ENCODE measurements around the gene HSPG2. TPM values are rescaled to one million over a fixed set of nuclear protein-coding genes. Genes with fewer than 3 reads are reported as not detected.

Gene HSPG2
- total RNA-seq, 1 donor from 2014 or later = 179 TPM

- Histone ChIP-seq H3K27me3 (no peaks in the 10 kb centered on the region), H3K27ac (no peak overlapping the region), H3K4me1 (no peaks in the 10 kb centered on the region), H3K9me3 (no peaks in the 10 kb centered on the region), H3K4me3 (no peak overlapping the region), H3K36me3 (peaks cover 13 to 92% of the 10 kb centered on the region in 2 donors)
- intact Hi-C loops (cut with DNase I) = no loop called here
- no peak for DNase-seq (ENCODE audit: extremely low spot score in 2 of 2)
- TF ChIP-seq POLR2AphosphoS5 (IDR thresholded peaks at IDR 0.05; ENCODE audit: insufficient read depth in 1 of 2, low read depth in 1 of 2) (no peak), CTCF (IDR thresholded peaks at IDR 0.05) (no peak), POLR2A (IDR thresholded peaks at IDR 0.05) (no peak)
Measured at GRCh38 chr1:21838359-21839157, 98.6 kb downstream of the HSPG2 start.

DNA sequence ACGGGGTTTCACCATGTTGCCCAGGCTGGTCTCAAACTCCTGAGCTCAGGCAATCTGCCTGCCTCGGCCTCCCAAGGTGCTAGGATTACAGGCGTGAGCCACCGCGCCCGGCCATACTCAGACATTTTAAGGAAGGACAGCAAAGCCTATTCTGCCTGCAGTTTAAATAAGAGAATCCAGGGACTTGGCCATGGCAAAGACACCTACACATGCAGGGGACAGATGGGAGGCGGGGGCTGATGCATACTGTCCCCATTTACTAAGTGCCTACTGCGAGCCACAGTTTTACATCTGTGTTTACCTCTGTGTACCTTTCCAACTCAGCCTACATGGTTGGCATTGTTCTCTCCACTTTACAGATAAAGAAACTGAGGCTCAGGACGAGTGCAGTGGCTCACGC lies 99.6 kb downstream of the HSPG2 start:
- TF ChIP-seq CTCF (IDR thresholded peaks at IDR 0.05) (no peak), POLR2A (IDR thresholded peaks at IDR 0.05) (no peak), POLR2AphosphoS5 (IDR thresholded peaks at IDR 0.05; ENCODE audit: insufficient read depth in 1 of 2, low read depth in 1 of 2) (no peak)
- intact Hi-C loops (cut with DNase I) = no loop called here
- Histone ChIP-seq H3K4me3 (no peak overlapping the region), H3K27me3 (no peaks in the 10 kb centered on the region), H3K9me3 (no peaks in the 10 kb centered on the region), H3K4me1 (no peaks in the 10 kb centered on the region), H3K36me3 (peaks cover 13 to 92% of the 10 kb centered on the region in 2 donors), H3K27ac (no peak overlapping the region)
- no peak for DNase-seq (ENCODE audit: extremely low spot score in 2 of 2)

- Histone ChIP-seq H3K9me3 (no peaks in the 10 kb centered on the region), H3K4me3 (no peak overlapping the region), H3K27ac (no peak overlapping the region), H3K36me3 (peaks cover 13 to 92% of the 10 kb centered on the region in 2 donors), H3K4me1 (no peaks in the 10 kb centered on the region), H3K27me3 (no peaks in the 10 kb centered on the region)
- DNase-seq (ENCODE audit: extremely low spot score in 2 of 2) = no peak
- TF ChIP-seq CTCF (IDR thresholded peaks at IDR 0.05) (no peak), POLR2A (IDR thresholded peaks at IDR 0.05) (no peak), POLR2AphosphoS5 (IDR thresholded peaks at IDR 0.05; ENCODE audit: insufficient read depth in 1 of 2, low read depth in 1 of 2) (no peak)
- intact Hi-C loops (cut with DNase I) = no loop called here
Measured at GRCh38 chr1:21836729-21837128, 100.4 kb downstream of the HSPG2 start.

GRCh38 chr1:21836010-21836409 lies 101.1 kb downstream of the HSPG2 start:
- intact Hi-C loops (cut with DNase I) = no loop called here
- H3K27ac ChIP-seq = no peak overlapping the region
- no peaks in the 10 kb centered on the region for H3K4me1 ChIP-seq
- H3K9me3 ChIP-seq = no peaks in the 10 kb centered on the region
- peaks cover 13 to 90% of the 10 kb centered on the region in 2 donors for H3K36me3 ChIP-seq
- H3K27me3 ChIP-seq = no peaks in the 10 kb centered on the region
- DNase-seq (ENCODE audit: extremely low spot score in 2 of 2) = no peak
- H3K4me3 ChIP-seq = no peak overlapping the region
- TF ChIP-seq POLR2A (IDR thresholded peaks at IDR 0.05) (no peak), CTCF (IDR thresholded peaks at IDR 0.05) (no peak), POLR2AphosphoS5 (IDR thresholded peaks at IDR 0.05; ENCODE audit: insufficient read depth in 1 of 2, low read depth in 1 of 2) (no peak)

- no peaks in the 10 kb centered on the region for H3K4me1 ChIP-seq
- TF ChIP-seq POLR2AphosphoS5 (IDR thresholded peaks at IDR 0.05; ENCODE audit: insufficient read depth in 1 of 2, low read depth in 1 of 2) = no peak
- no peak for TF ChIP-seq CTCF (IDR thresholded peaks at IDR 0.05)
- no peaks in the 10 kb centered on the region for H3K9me3 ChIP-seq
- peaks cover 13 to 98% of the 10 kb centered on the region in 2 donors for H3K36me3 ChIP-seq
- H3K27me3 ChIP-seq = no peaks in the 10 kb centered on the region
- intact Hi-C loops (cut with DNase I) = no loop called here
- H3K27ac ChIP-seq = no peak overlapping the region
- DNase-seq (ENCODE audit: extremely low spot score in 2 of 2) = no peak
- no peak overlapping the region for H3K4me3 ChIP-seq
Measured at GRCh38 chr1:21834666-21835065, 102.4 kb downstream of the HSPG2 start.
